Right lobe of liver (tissue), 6 donors: ENCODE data around the gene ZCCHC7. TPM values are rescaled to one million over a fixed set of nuclear protein-coding genes. Genes with fewer than 3 reads are reported as not detected.

Experiments
- ATAC-seq, 4 donors: fragments of 200-7000 bp; cut with Tn5 transposase; one replicate each; pipeline ENCODE4 v1.9.1; 2020; ENCODE audit warnings: mild to moderate bottlenecking in 4 of 4, moderate library complexity in 4 of 4
- DNase-seq, 3 donors: peaks; one replicate each; pipeline ENCODE4 v3.0.0-alpha.2; 2020
- H3K27ac ChIP-seq, 3 donors: fragments of 200-600 bp; one replicate each; pipeline ENCODE4 v1.8.0; 2022
- H3K27me3 ChIP-seq, 2 donors: fragments of 200-600 bp; one replicate each; pipeline ENCODE4 v1.8.0; 2022
- H3K36me3 ChIP-seq, 4 donors: fragments of 200-600 bp; sonication (generic) in 1 of 4; one replicate each; pipeline versions ENCODE4 v1.5.1 to v1.8.0; 2017 to 2022; ENCODE audit warnings: control low read depth in 1 of 4
- H3K4me1 ChIP-seq, 4 donors: fragments of 200-600 bp; sonication (generic) in 1 of 4; one replicate each; pipeline versions ENCODE4 v1.5.1 to v1.8.0; 2017 to 2022; ENCODE audit warnings: control low read depth in 1 of 4
- H3K4me3 ChIP-seq, 3 donors: fragments of 200-600 bp; one replicate each; pipeline ENCODE4 v1.8.0; 2022
- H3K9me3 ChIP-seq, 4 donors: fragments of 200-600 bp; sonication (generic) in 1 of 4; one replicate each; pipeline versions ENCODE4 v1.5.1 to v1.8.0; 2017 to 2022; ENCODE audit warnings: control low read depth in 1 of 4
- POLR2A ChIP-seq: fragments of 450-650 bp; IDR thresholded peaks from one replicate; pipeline ENCODE4 v1.6.1; 2017; ENCODE audit warnings: antibody characterized with exemption, mild to moderate bottlenecking
- WGBS: methylation state at CpG from one replicate; pipeline ENCODE4 v1.1.6; 2018; ENCODE audit warnings: low coverage, low lambda C conversion rate; ENCODE audit not compliant: insufficient coverage; ENCODE audit errors: missing lambda C conversion rate; 5-methylcytosine and 5-hydroxymethylcytosine counted together
- intact Hi-C, 2 donors: fragments of 100-400 bp; cut with DNase I; formaldehyde crosslinking; loops; one replicate each; pipeline versions ENCODE4 v1.11.2 to v1.14.1; 2022
- total RNA-seq, 6 experiments: library from RNA; depleted of rRNA in 2 of 6; stranded (reverse); fragments of >200 nt in 2 of 6; fragmentation: NEBNext Ultra II Directional in 3 of 6; extraction: Animal tissue kit (Norgen Biotek cat#: 25700) in 3 of 6; gene quantifications; one replicate each; pipeline versions ENCODE4 v1.1.0 to v1.2.4, GENCODE V29; 2016 to 2023
- TF ChIP-seq, protein P1 (sequence below), 4 donors: fragments of 200-600 bp in 3 of 4; fragments of 450-650 bp in 1 of 4; IDR thresholded peaks; one replicate each; pipeline versions ENCODE4 v1.5.1 to v1.8.0; 2016 to 2022; ENCODE audit warnings: antibody characterized with exemption in 4 of 4, mild to moderate bottlenecking in 2 of 4
- donor health status: DM: no; HTN: yes; CAD: no.
- donor health status: DM: no; HTN: no; CAD: no.
- donor health status: DM: no; HTN: no; CAD: no.
- donor health status: DM: no; HTN: yes; CAD: no.
- donor health status: DM: no; HTN: yes; CAD: no.

The ZCCHC7 gene
- total RNA-seq, 6 experiments from 2014 or later: 5.9 to 10.0 (median 7.2) TPM

DNA sequence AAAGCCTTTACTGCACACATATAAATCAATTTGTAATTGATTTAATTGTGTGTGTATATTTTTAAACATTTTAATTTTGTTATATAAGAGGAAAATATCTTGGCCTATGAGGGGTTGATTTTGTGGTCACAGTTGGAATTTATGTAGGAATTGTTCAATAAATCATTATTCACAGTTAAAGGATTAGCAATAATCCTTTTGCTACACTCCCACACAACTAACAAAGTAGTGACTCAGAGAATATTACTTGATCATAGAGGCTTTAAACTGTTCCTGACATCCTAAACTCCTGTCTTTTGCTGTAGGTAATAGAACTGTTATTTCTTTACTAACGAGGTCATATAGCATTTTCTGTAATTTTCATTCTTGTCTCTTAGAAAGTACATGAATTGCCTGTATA is 95.5 kb downstream of the ZCCHC7 start:
- ATAC-seq (no peak), DNase-seq (no peak)
- intact Hi-C loops: no loop called here
- Histone ChIP-seq H3K9me3 (no peaks in the 10 kb centered on the region), H3K4me3 (no peak overlapping the region), H3K36me3 (no peaks in the 10 kb centered on the region), H3K27me3 (no peaks in the 10 kb centered on the region), H3K27ac (no peak overlapping the region), H3K4me1 (no peaks in the 10 kb centered on the region)
- WGBS: 92% methylated on average over 1 of the region's 1 CpG
- no peak for TF ChIP-seq POLR2A
- TF ChIP-seq, protein P1, sequence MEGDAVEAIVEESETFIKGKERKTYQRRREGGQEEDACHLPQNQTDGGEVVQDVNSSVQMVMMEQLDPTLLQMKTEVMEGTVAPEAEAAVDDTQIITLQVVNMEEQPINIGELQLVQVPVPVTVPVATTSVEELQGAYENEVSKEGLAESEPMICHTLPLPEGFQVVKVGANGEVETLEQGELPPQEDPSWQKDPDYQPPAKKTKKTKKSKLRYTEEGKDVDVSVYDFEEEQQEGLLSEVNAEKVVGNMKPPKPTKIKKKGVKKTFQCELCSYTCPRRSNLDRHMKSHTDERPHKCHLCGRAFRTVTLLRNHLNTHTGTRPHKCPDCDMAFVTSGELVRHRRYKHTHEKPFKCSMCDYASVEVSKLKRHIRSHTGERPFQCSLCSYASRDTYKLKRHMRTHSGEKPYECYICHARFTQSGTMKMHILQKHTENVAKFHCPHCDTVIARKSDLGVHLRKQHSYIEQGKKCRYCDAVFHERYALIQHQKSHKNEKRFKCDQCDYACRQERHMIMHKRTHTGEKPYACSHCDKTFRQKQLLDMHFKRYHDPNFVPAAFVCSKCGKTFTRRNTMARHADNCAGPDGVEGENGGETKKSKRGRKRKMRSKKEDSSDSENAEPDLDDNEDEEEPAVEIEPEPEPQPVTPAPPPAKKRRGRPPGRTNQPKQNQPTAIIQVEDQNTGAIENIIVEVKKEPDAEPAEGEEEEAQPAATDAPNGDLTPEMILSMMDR (IDR thresholded peaks at IDR 0.05): no peak

DNA sequence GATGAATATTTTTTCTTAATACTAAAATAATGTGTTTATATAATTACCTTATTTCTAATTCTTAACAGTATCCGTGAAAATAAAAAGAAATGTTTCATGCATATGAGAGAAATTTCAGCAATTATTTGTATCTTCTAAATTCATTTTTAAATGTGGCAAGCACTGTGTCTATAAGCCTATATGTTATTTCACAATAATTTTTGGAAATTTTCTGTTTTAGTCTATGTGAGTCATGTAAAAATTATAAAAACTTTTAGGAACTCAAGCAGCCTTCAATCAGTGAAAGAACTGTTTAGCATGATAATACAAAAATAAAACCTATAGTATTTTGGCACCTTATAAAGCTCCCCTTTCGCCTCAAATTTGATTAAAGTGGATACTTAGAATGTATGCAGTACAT is 96.8 kb downstream of the ZCCHC7 start:
- Histone ChIP-seq H3K4me1 (no peaks in the 10 kb centered on the region), H3K27ac (no peak overlapping the region), H3K4me3 (no peak overlapping the region), H3K9me3 (no peaks in the 10 kb centered on the region), H3K27me3 (no peaks in the 10 kb centered on the region), H3K36me3 (no peaks in the 10 kb centered on the region)
- WGBS: 98% methylated on average over 2 of the region's 2 CpGs
- intact Hi-C loops: no loop called here
- ATAC-seq (no peak), DNase-seq (no peak)
- TF ChIP-seq, protein P1 (IDR thresholded peaks at IDR 0.05): no peak
- no peak for TF ChIP-seq POLR2A

DNA sequence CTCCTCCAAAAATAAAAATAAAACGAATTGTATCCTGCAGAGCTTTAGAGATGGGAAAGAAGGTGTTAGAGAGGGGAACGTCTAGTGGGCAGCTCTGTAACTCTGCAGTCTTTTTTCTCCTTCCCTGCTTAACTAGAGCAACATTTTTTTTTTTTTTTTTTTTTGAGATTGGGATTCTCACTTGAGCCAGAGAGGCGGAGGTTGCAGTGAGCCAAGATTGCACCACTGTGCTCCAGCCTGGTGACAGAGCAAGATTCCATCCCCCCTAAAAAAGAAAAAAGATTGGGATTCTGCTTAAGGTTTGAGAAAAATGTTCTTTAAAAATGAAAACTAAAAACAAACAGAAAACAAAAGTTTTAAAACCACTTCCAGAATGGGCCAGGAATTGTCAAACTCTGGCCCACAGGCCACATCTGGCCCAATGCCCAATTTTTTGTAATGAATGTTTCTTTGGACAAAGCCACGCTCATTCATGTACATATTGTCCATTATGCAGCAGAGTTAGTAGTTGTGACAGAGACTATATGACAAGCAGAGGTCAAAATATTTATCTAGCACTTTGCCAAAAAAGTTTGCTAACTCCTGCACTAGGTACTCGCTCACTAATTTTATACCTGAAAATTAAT is 98.5 kb downstream of the ZCCHC7 start:
- no peak overlapping the region for H3K4me3 ChIP-seq
- intact Hi-C loops: no loop called here
- H3K4me1 ChIP-seq: no peaks in the 10 kb centered on the region
- TF ChIP-seq, protein P1 (IDR thresholded peaks at IDR 0.05): no peak
- no peak for TF ChIP-seq POLR2A
- H3K27me3 ChIP-seq: no peaks in the 10 kb centered on the region
- H3K27ac ChIP-seq: no peak overlapping the region
- DNase-seq (no peak), ATAC-seq (no peak)
- H3K36me3 ChIP-seq: no peaks in the 10 kb centered on the region
- 82% methylated on average over 5 of the region's 5 CpGs for WGBS
- H3K9me3 ChIP-seq: no peaks in the 10 kb centered on the region

DNA sequence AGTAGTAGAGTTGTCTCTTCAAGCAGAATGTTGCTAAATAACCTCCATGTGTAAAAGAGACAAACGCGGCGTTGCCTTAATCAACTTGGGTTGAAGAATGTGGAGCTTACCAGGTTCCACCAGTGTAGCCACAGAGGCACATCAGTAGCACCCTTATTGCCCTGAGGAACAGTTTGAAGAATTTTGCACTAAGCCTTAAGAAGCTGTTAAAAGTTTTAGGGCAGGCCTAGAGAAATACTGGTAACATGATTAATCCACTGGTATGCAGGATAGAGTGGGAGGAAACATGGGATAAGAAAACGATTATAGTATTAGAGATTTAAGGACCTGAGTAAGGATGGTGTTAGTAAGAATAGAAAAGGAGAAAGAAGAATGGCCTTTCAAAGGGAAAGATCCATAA is 100.6 kb downstream of the ZCCHC7 start:
- intact Hi-C loops: no loop called here
- no peak for TF ChIP-seq POLR2A
- TF ChIP-seq, protein P1 (IDR thresholded peaks at IDR 0.05): no peak
- ATAC-seq (no peak), DNase-seq (no peak)
- H3K27me3 ChIP-seq: no peaks in the 10 kb centered on the region
- H3K4me3 ChIP-seq: no peak overlapping the region
- H3K9me3 ChIP-seq: no peaks in the 10 kb centered on the region
- no peak overlapping the region for H3K27ac ChIP-seq
- WGBS: 87% methylated on average over 4 of the region's 4 CpGs
- no peaks in the 10 kb centered on the region for H3K36me3 ChIP-seq
- H3K4me1 ChIP-seq: no peaks in the 10 kb centered on the region
